SU-DHL-6 (cell line): ENCODE results near the gene UBAP1.
"Not testable (repeated sequence)": the region's sequence is repeated elsewhere in the genome, so short reads cannot be mapped to it uniquely, and the experiment has no call there.

ENCODE experiments used
- H2AFZ ChIP-seq: fragments of 200-600 bp; sonication (generic); 2 replicates; pipeline ENCODE4 v1.6.1; 2014; ENCODE audit warnings: low read depth, mild to moderate bottlenecking, moderate library complexity, mixed read lengths, antibody characterized with exemption, low read length; ENCODE audit not compliant: severe bottlenecking
- H3F3A ChIP-seq: fragments of 200-600 bp; shearing (Covaris generic); 2 replicates; pipeline ENCODE4 v1.6.0; 2016; ENCODE audit warnings: antibody characterized with exemption, mild to moderate bottlenecking; ENCODE audit not compliant: insufficient read depth
- H3K27ac ChIP-seq: fragments of 200-600 bp; sonication (generic); 2 replicates; pipeline ENCODE4 v1.5.1; 2016; ENCODE audit warnings: low read depth, mild to moderate bottlenecking, low read length, moderate library complexity, mixed read lengths
- H3K27me3 ChIP-seq: fragments of 200-600 bp; sonication (generic), shearing (Covaris generic); 2 replicates; pipeline ENCODE4 v1.6.0; 2014; ENCODE audit warnings: mild to moderate bottlenecking, low read length
- H3K36me3 ChIP-seq: fragments of 200-600 bp; sonication (generic); 2 replicates; pipeline ENCODE4 v1.6.1; 2014; ENCODE audit warnings: mild to moderate bottlenecking, low read length, mixed read lengths
- H3K4me2 ChIP-seq: fragments of 300-600, 200-600 bp; shearing (Covaris generic), sonication (generic); 2 replicates; pipeline ENCODE4 v1.6.0; 2014; ENCODE audit warnings: low read length, low read depth, mild to moderate bottlenecking; ENCODE audit not compliant: poor library complexity, severe bottlenecking
- H3K4me3 ChIP-seq: fragments of 200-600 bp; sonication (generic); 2 replicates; pipeline ENCODE4 v1.5.1; 2014; ENCODE audit warnings: antibody characterized with exemption, low read length, mild to moderate bottlenecking, mixed read lengths; ENCODE audit not compliant: insufficient read depth, poor library complexity, severe bottlenecking
- H3K79me2 ChIP-seq: fragments of 200-600 bp; sonication (generic); 2 replicates; pipeline ENCODE4 v1.6.1; 2014; ENCODE audit warnings: mild to moderate bottlenecking, low read length, moderate library complexity; ENCODE audit not compliant: insufficient read depth
- H3K9ac ChIP-seq: fragments of 200-600 bp; sonication (generic); 2 replicates; pipeline ENCODE4 v1.7.0; 2014; ENCODE audit warnings: mild to moderate bottlenecking, low read length
- H3K9me2 ChIP-seq: fragments of 200-600 bp; sonication (generic); replicated peaks from 2 replicates; pipeline ENCODE4 v1.6.1; 2014; ENCODE audit warnings: low read length; ENCODE audit not compliant: insufficient read depth
- H3K9me3 ChIP-seq: fragments of 200-600 bp; sonication (generic); 2 replicates; pipeline ENCODE4 v1.6.1; 2014; ENCODE audit warnings: low read length, mixed read lengths; ENCODE audit not compliant: insufficient read depth
- H4K20me1 ChIP-seq: fragments of 200-600 bp; sonication (generic); 2 replicates; pipeline ENCODE4 v1.6.1; 2014; ENCODE audit warnings: low read depth, mild to moderate bottlenecking, antibody characterized with exemption, low read length, moderate library complexity, mixed read lengths
- CTCF ChIP-seq: fragments of 200-600 bp; sonication (generic); IDR thresholded peaks from one replicate; pipeline ENCODE4 v1.5.1; 2017; ENCODE audit warnings: antibody characterized with exemption, mild to moderate bottlenecking, low read length, moderate library complexity; ENCODE audit not compliant: insufficient read depth, poor library complexity, severe bottlenecking
- EZH2phosphoT487 ChIP-seq: fragments of 200-600 bp; sonication (generic), shearing (Covaris generic); conservative IDR thresholded peaks from 2 replicates; pipeline ENCODE4 v1.6.1; 2018; ENCODE audit warnings: mild to moderate bottlenecking, antibody characterized with exemption, low read length, moderate library complexity, mixed read lengths

The UBAP1 gene

GRCh38 chr9:34203992-34204635 lies 25.3 kb downstream of the UBAP1 start:
- Histone ChIP-seq H3K27ac (no peak overlapping the region), H3K9me3 (no peaks in the 10 kb centered on the region), H3K9me2 (no peaks in the 10 kb centered on the region), H3K4me2 (no peak overlapping the region), H2AFZ (no peak overlapping the region), H4K20me1 (peaks cover 24% of the 10 kb centered on the region), H3K9ac (no peak overlapping the region), H3K4me3 (no peak overlapping the region), H3K27me3 (no peaks in the 10 kb centered on the region), H3K79me2 (peaks cover 98% of the 10 kb centered on the region), H3K36me3 (peaks cover 4% of the 10 kb centered on the region; the same call in 1 of the 2 replicates), H3F3A (peaks cover 13% of the 10 kb centered on the region; the same call in 1 of the 2 replicates)
- no peak for TF ChIP-seq CTCF
- TF ChIP-seq EZH2phosphoT487, result no peak

GRCh38 chr9:34205102-34205501 lies 26.3 kb downstream of the UBAP1 start:
- Histone ChIP-seq H3K27ac (no peak overlapping the region), H3K9ac (no peak overlapping the region)
- no peak for TF ChIP-seq EZH2phosphoT487
- no peak for TF ChIP-seq CTCF

GRCh38 chr9:34206561-34206960 lies 27.7 kb downstream of the UBAP1 start:
- Histone ChIP-seq H3K9ac (no peak overlapping the region), H3K4me2 (no peak overlapping the region), H2AFZ (no peak overlapping the region), H3K9me3 (no peaks in the 10 kb centered on the region), H3K27ac (no peak overlapping the region), H4K20me1 (peaks cover 32% of the 10 kb centered on the region), H3F3A (peaks cover 23% of the 10 kb centered on the region), H3K9me2 (no peaks in the 10 kb centered on the region), H3K27me3 (no peaks in the 10 kb centered on the region), H3K36me3 (peaks cover 4% of the 10 kb centered on the region; the same call in 1 of the 2 replicates), H3K79me2 (peaks cover 97% of the 10 kb centered on the region), H3K4me3 (no peak overlapping the region)
- TF ChIP-seq EZH2phosphoT487, result no peak

More at GRCh38 chr9:34205102-34205501, 26.3 kb downstream of the UBAP1 start:
- Histone ChIP-seq H3K36me3 (peaks cover 4% of the 10 kb centered on the region; the same call in 1 of the 2 replicates), H3K79me2 (peaks cover 98% of the 10 kb centered on the region), H3K9me2 (no peaks in the 10 kb centered on the region), H3K4me2 (no peak overlapping the region), H3F3A (peaks cover 13% of the 10 kb centered on the region), H3K9me3 (no peaks in the 10 kb centered on the region), H3K4me3 (no peak overlapping the region), H3K27me3 (no peaks in the 10 kb centered on the region), H2AFZ (no peak overlapping the region), H4K20me1 (peaks cover 28% of the 10 kb centered on the region)

GRCh38 chr9:34211395-34211794 lies 32.6 kb downstream of the UBAP1 start:
- Histone ChIP-seq H3K9me2 (no peaks in the 10 kb centered on the region), H3K4me2 (peak overlapping the region; percentile 23), H3K9me3 (no peaks in the 10 kb centered on the region), H2AFZ (no peak overlapping the region), H3K27ac (no peak overlapping the region; the same call in 1 of the 2 replicates), H3K79me2 (peaks cover 69% of the 10 kb centered on the region), H3K27me3 (no peaks in the 10 kb centered on the region), H3K4me3 (no peak overlapping the region), H4K20me1 (peaks cover 28% of the 10 kb centered on the region; the same call in 1 of the 2 replicates), H3K9ac (no peak overlapping the region), H3K36me3 (no peaks in the 10 kb centered on the region; the same call in 1 of the 2 replicates), H3F3A (peaks cover 12% of the 10 kb centered on the region)
- TF ChIP-seq CTCF, result no peak
- no peak for TF ChIP-seq EZH2phosphoT487

- Histone ChIP-seq H3F3A (peaks cover 25% of the 10 kb centered on the region), H3K79me2 (peaks cover 52% of the 10 kb centered on the region), H4K20me1 (peaks cover 17% of the 10 kb centered on the region; the same call in 1 of the 2 replicates)
- H3K9me3 ChIP-seq, H3K36me3 ChIP-seq, H2AFZ ChIP-seq, H3K9ac ChIP-seq, H3K27me3 ChIP-seq, H3K27ac ChIP-seq, H3K4me3 ChIP-seq, H3K9me2 ChIP-seq, H3K4me2 ChIP-seq: not testable (repeated sequence)
Measured at GRCh38 chr9:34214354-34215000, 35.6 kb downstream of the UBAP1 start.
